HCT116 (cell line): Measurements from ENCODE around the gene RPF1. TPM values are rescaled to one million over a fixed set of nuclear protein-coding genes. Genes with fewer than 3 reads are reported as not detected.
"Not testable (repeated sequence)": the region's sequence is repeated elsewhere in the genome, so short reads cannot be mapped to it uniquely, and the experiment has no call there.

Experiments used
- ATAC-seq: fragments of 200-7000 bp; cut with Tn5 transposase; 2 replicates; pipeline ENCODE4 v1.9.1; 2020; ENCODE audit warnings: mild to moderate bottlenecking, moderate library complexity
- BruUV-seq: library from RNA; stranded (reverse); fragments of 400-500 nt; replicated peaks from 2 replicates; lab custom pipeline; 2021; lab: Mats Ljungman, UMichigan
- CTCF ChIA-PET: fragments of 300-600 bp; sonication (Branson Sonifier 250); formaldehyde crosslinking; loops from one replicate; lab custom pipeline; 2021; ENCODE audit warnings: antibody characterized with exemption; lab: Charles Lee
- POLR2A ChIA-PET: fragments of 300-600, 350-600 bp; sonication (Branson Sonifier 250); formaldehyde crosslinking; loops from one replicate; lab custom pipeline; 2021; ENCODE audit warnings: antibody characterized with exemption; lab: Charles Lee
- RAD21 ChIA-PET, 2 experiments: fragments of 300-600 bp; sonication (Branson Sonifier 250); formaldehyde crosslinking; loops; one replicate each; lab custom pipeline; 2023; ENCODE audit warnings: low total read pairs in 2 of 2; ENCODE audit not compliant: uncharacterized antibody in 2 of 2, unreplicated experiment in 2 of 2, low non-redundant PET in 1 of 2; lab: Charles Lee
- DNase-seq: peaks from one replicate; pipeline ENCODE4 v3.0.0-alpha.2; 2010; ENCODE audit warnings: low read depth, low spot score
- H2AFZ ChIP-seq: fragments of 200-600 bp; shearing (Covaris generic), sonication (generic); 2 replicates; pipeline ENCODE4 v1.6.1; 2017; ENCODE audit warnings: low read depth, mixed run types, mixed read lengths, antibody characterized with exemption, low read length; ENCODE audit not compliant: poor library complexity, severe bottlenecking
- H3K27ac ChIP-seq: 2 replicates; pipeline ENCODE4 v1.5.1; 2012; ENCODE audit warnings: low read depth, low read length
- H3K27me3 ChIP-seq: fragments of 200-600 bp; sonication (generic); 2 replicates; pipeline ENCODE4 v1.6.1; 2016; ENCODE audit warnings: mixed run types, low read length, mixed read lengths; ENCODE audit not compliant: insufficient read depth
- H3K36me3 ChIP-seq, 2 experiments: fragments of 200-500 bp in 1 of 2; fragments of 200-600 bp in 1 of 2; sonication (Bioruptor generic) in 1 of 2; sonication (generic) in 1 of 2; 2 replicates each; pipeline versions ENCODE4 v1.5.1 to v1.6.1; 2014 to 2016; ENCODE audit warnings: low read length in 2 of 2, inconsistent platforms in 1 of 2, mixed read lengths in 1 of 2, mixed run types in 1 of 2; ENCODE audit not compliant: insufficient read depth in 2 of 2, control insufficient read depth in 1 of 2
- H3K4me1 ChIP-seq, 2 experiments: fragments of 200-600 bp in 1 of 2; sonication (generic) in 1 of 2; 2 replicates each; pipeline versions ENCODE4 v1.5.1 to v1.6.1; 2012 to 2017; ENCODE audit warnings: low read length in 2 of 2, inconsistent platforms in 1 of 2, mild to moderate bottlenecking in 1 of 2, mixed read lengths in 1 of 2, mixed run types in 1 of 2, moderate library complexity in 1 of 2; ENCODE audit not compliant: insufficient read depth in 2 of 2, control insufficient read depth in 1 of 2
- H3K4me2 ChIP-seq: fragments of 200-600 bp; sonication (generic); 2 replicates; pipeline ENCODE4 v1.6.1; 2017; ENCODE audit warnings: mixed run types, low read length, mixed read lengths
- H3K4me3 ChIP-seq, 2 experiments: fragments of 200-600 bp in 1 of 2; sonication (generic) in 1 of 2; replicated peaks in 1 of 2; 2 replicates each; pipeline ENCODE4 v1.5.1; 2011 to 2016; ENCODE audit warnings: low read length in 2 of 2, control low read depth in 1 of 2, low read depth in 1 of 2, mild to moderate bottlenecking in 1 of 2, mixed read lengths in 1 of 2, mixed run types in 1 of 2
- H3K79me2 ChIP-seq: fragments of 200-600 bp; sonication (generic); 2 replicates; pipeline ENCODE4 v1.6.1; 2017; ENCODE audit warnings: mild to moderate bottlenecking, mixed run types, low read length, moderate library complexity, mixed read lengths; ENCODE audit not compliant: insufficient read depth
- H3K9ac ChIP-seq: fragments of 200-600 bp; sonication (generic); 2 replicates; pipeline ENCODE4 v1.6.1; 2016; ENCODE audit warnings: low read length, mixed read lengths
- H3K9me2 ChIP-seq: fragments of 200-600 bp; sonication (generic), shearing (Covaris generic); 2 replicates; pipeline ENCODE4 v1.6.1; 2017; ENCODE audit warnings: mixed run types, mild to moderate bottlenecking, moderate library complexity; ENCODE audit not compliant: insufficient read depth
- H3K9me3 ChIP-seq, 2 experiments: fragments of 200-500 bp in 1 of 2; fragments of 200-600 bp in 1 of 2; sonication (Bioruptor generic) in 1 of 2; sonication (generic) in 1 of 2; 2 replicates each; pipeline ENCODE4 v1.6.1; 2014 to 2017; ENCODE audit warnings: low read length in 2 of 2, mixed read lengths in 2 of 2, inconsistent platforms in 1 of 2, low read depth in 1 of 2, mild to moderate bottlenecking in 1 of 2, mixed run types in 1 of 2, moderate library complexity in 1 of 2; ENCODE audit not compliant: control insufficient read depth in 1 of 2, insufficient read depth in 1 of 2
- H4K20me1 ChIP-seq: fragments of 200-600 bp; sonication (generic), shearing (Covaris generic); 2 replicates; pipeline ENCODE4 v1.6.1; 2017; ENCODE audit warnings: mixed run types, mild to moderate bottlenecking, moderate library complexity; ENCODE audit not compliant: insufficient read depth
- EGR1 ChIP-seq: IDR thresholded peaks from 2 replicates; pipeline ENCODE4 v1.6.1; 2012; ENCODE audit warnings: low read depth
- ELF1 ChIP-seq: IDR thresholded peaks from 2 replicates; pipeline ENCODE4 v1.6.1; 2012; ENCODE audit warnings: low read depth, borderline replicate concordance
- MAX ChIP-seq: IDR thresholded peaks from 2 replicates; pipeline ENCODE4 v1.6.1; 2012
- POLR2A ChIP-seq: IDR thresholded peaks from 2 replicates; pipeline ENCODE4 v1.7.0; 2011; ENCODE audit warnings: borderline replicate concordance; ENCODE audit not compliant: insufficient read depth, insufficient read length; ENCODE audit errors: extremely low read depth
- POLR2AphosphoS5 ChIP-seq: IDR thresholded peaks from 2 replicates; pipeline ENCODE4 v1.6.1; 2011; ENCODE audit warnings: mild to moderate bottlenecking, low read depth, low read length, moderate library complexity
- REST ChIP-seq: IDR thresholded peaks from 2 replicates; pipeline ENCODE4 v1.6.1; 2012; ENCODE audit warnings: low read depth
- ZNF274 ChIP-seq: fragments of 200-500 bp; sonication (Bioruptor generic); IDR thresholded peaks from 2 replicates; pipeline ENCODE4 v1.6.1; 2014; ENCODE audit warnings: mild to moderate bottlenecking, low read depth, low read length, inconsistent platforms
- intact Hi-C: fragments of 100-400 bp; cut with micrococcal nuclease; formaldehyde crosslinking; loops from 2 replicates; pipeline ENCODE4 v1.10.0; 2022
- total RNA-seq: library from RNA; stranded (reverse); gene quantifications from one replicate; pipeline ENCODE4 v1.2.1, GENCODE V29; 2021; ENCODE audit not compliant: unreplicated experiment

RPF1 gene
- total RNA-seq, 1 experiment from 2014 or later: 86.9 TPM

GRCh38 chr1:84448704-84449103 lies 30.4 kb upstream of the RPF1 start:
- H3K27ac ChIP-seq, BruUV-seq, ATAC-seq, H2AFZ ChIP-seq, H3K4me1 ChIP-seq, H3K9ac ChIP-seq, POLR2A ChIA-PET, RAD21 ChIA-PET, H3K27me3 ChIP-seq, H3K9me3 ChIP-seq, DNase-seq, H3K4me3 ChIP-seq, H3K36me3 ChIP-seq, intact Hi-C loops, CTCF ChIA-PET, H3K79me2 ChIP-seq, H4K20me1 ChIP-seq, H3K9me2 ChIP-seq, H3K4me2 ChIP-seq: not testable (repeated sequence)

- no peak for ATAC-seq
Measured at GRCh38 chr1:84450910-84451309, 28.2 kb upstream of the RPF1 start.

More at GRCh38 chr1:84450910-84451309, 28.2 kb upstream of the RPF1 start:
- TF ChIP-seq POLR2A (no peak), ZNF274 (no peak), POLR2AphosphoS5 (no peak), MAX (no peak), EGR1 (no peak), REST (no peak), ELF1 (no peak)
- DNase-seq: no peak
- no TSS peak for BruUV-seq
- ChIA-PET CTCF (interaction anchor here (1.3 kb wide), 1 partner anchor 310 kb away, joined by 3 read pairs; no protein-coding TSS in a partner anchor), RAD21 (no interaction called here), POLR2A (no interaction called here)
- Histone ChIP-seq H3K9me3 (no peaks in the 10 kb centered on the region), H3K9ac (no peak overlapping the region), H3K79me2 (no peaks in the 10 kb centered on the region), H2AFZ (peak overlapping the region; percentile 55), H3K4me3 (no peak overlapping the region), H3K36me3 (no peaks in the 10 kb centered on the region), H3K9me2 (no peaks in the 10 kb centered on the region), H3K27me3 (no peaks in the 10 kb centered on the region), H3K4me1 (no peaks in the 10 kb centered on the region), H3K4me2 (no peak overlapping the region), H4K20me1 (no peaks in the 10 kb centered on the region), H3K27ac (no peak overlapping the region)
- intact Hi-C loops: no loop called here
